GM23338 (cell line): ENCODE measurements around the gene ADGRD2. TPM values are rescaled to one million over a fixed set of nuclear protein-coding genes. Genes with fewer than 3 reads are reported as not detected.

Experiments used
- ATAC-seq: fragments of 200-7000 bp; cut with Tn5 transposase; 3 replicates; pipeline ENCODE4 v1.9.1; 2020
- DNase-seq: peaks from one replicate; pipeline ENCODE4 v3.0.0-alpha.2; 2015; ENCODE audit warnings: low spot score
- H2AFZ ChIP-seq: fragments of 200-600 bp; sonication (generic); 2 replicates; pipeline ENCODE4 v1.8.0; 2016; ENCODE audit warnings: antibody characterized with exemption, mild to moderate bottlenecking, moderate library complexity
- H3F3A ChIP-seq: fragments of 200-600 bp; sonication (generic); replicated peaks from 2 replicates; pipeline ENCODE4 v1.8.0; 2017; ENCODE audit warnings: antibody characterized with exemption, mixed run types, low read depth
- H3K27ac ChIP-seq: fragments of 200-600 bp; sonication (generic); 2 replicates; pipeline ENCODE4 v1.6.1; 2016; ENCODE audit warnings: low read depth
- H3K27me3 ChIP-seq: fragments of 200-600 bp; sonication (generic); 2 replicates; pipeline ENCODE4 v1.8.0; 2016; ENCODE audit warnings: mild to moderate bottlenecking, mixed run types, moderate library complexity; ENCODE audit not compliant: insufficient read depth
- H3K36me3 ChIP-seq: fragments of 200-600 bp; sonication (generic); 2 replicates; pipeline ENCODE4 v1.8.0; 2016; ENCODE audit warnings: mild to moderate bottlenecking; ENCODE audit not compliant: insufficient read depth
- H3K4me1 ChIP-seq: fragments of 200-600 bp; sonication (generic); 2 replicates; pipeline ENCODE4 v1.8.0; 2016; ENCODE audit warnings: mild to moderate bottlenecking, moderate library complexity; ENCODE audit not compliant: insufficient read depth
- H3K4me2 ChIP-seq: fragments of 200-600 bp; sonication (generic); 2 replicates; pipeline ENCODE4 v1.7.1; 2017; ENCODE audit warnings: mixed run types
- H3K4me3 ChIP-seq: fragments of 200-600 bp; sonication (generic); 2 replicates; pipeline ENCODE4 v1.6.1; 2016; ENCODE audit warnings: mixed run types
- H3K79me2 ChIP-seq: fragments of 200-600 bp; sonication (generic); replicated peaks from 2 replicates; pipeline ENCODE4 v1.8.0; 2017; ENCODE audit warnings: mild to moderate bottlenecking; ENCODE audit not compliant: insufficient read depth
- H3K9me2 ChIP-seq: fragments of 200-600 bp; sonication (generic); 2 replicates; pipeline ENCODE4 v1.8.0; 2017; ENCODE audit not compliant: insufficient read depth
- H4K20me1 ChIP-seq: fragments of 200-600 bp; sonication (generic); replicated peaks from 2 replicates; pipeline ENCODE4 v1.8.0; 2017; ENCODE audit warnings: mild to moderate bottlenecking; ENCODE audit not compliant: insufficient read depth
- H3K27ac Mint-ChIP-seq: 2 replicates; pipeline ENCODE4 v1.8.0; 2020; ENCODE audit warnings: inconsistent platforms, mild to moderate bottlenecking, moderate library complexity, mixed read lengths
- H3K27me3 Mint-ChIP-seq: 3 replicates; pipeline ENCODE4 v1.8.0; 2022; ENCODE audit warnings: low read depth, mild to moderate bottlenecking, moderate library complexity, mixed read lengths, inconsistent platforms; ENCODE audit not compliant: insufficient read depth, poor library complexity
- H3K36me3 Mint-ChIP-seq: 3 replicates; pipeline ENCODE4 v1.8.0; 2021; ENCODE audit warnings: low read depth, mild to moderate bottlenecking, inconsistent platforms, moderate library complexity, mixed read lengths
- H3K4me1 Mint-ChIP-seq: 3 replicates; pipeline ENCODE4 v1.8.0; 2020; ENCODE audit warnings: mild to moderate bottlenecking, inconsistent platforms, mixed read lengths
- H3K4me3 Mint-ChIP-seq: 3 replicates; pipeline ENCODE4 v1.8.0; 2021; ENCODE audit warnings: moderate library complexity, mild to moderate bottlenecking, inconsistent platforms, mixed read lengths
- H3K9me3 Mint-ChIP-seq: 3 replicates; pipeline ENCODE4 v1.8.0; 2020; ENCODE audit warnings: moderate library complexity, mild to moderate bottlenecking, inconsistent platforms, mixed read lengths
- CREB1 ChIP-seq: fragments of 250-450 bp; sonication (Bioruptor Pico); IDR thresholded peaks from 2 replicates; pipeline ENCODE4 v1.5.0; 2020; ENCODE audit warnings: low read depth, mild to moderate bottlenecking, moderate library complexity
- EZH2 ChIP-seq: fragments of 200-600 bp; sonication (generic); IDR thresholded peaks from one replicate; pipeline ENCODE4 v1.8.0; 2017; ENCODE audit warnings: antibody characterized with exemption, mild to moderate bottlenecking, low read depth; ENCODE audit not compliant: unreplicated experiment
- EZH2phosphoT487 ChIP-seq: fragments of 200-600 bp; sonication (generic); IDR thresholded peaks from one replicate; pipeline ENCODE4 v1.8.1; 2018; ENCODE audit warnings: antibody characterized with exemption; ENCODE audit not compliant: unreplicated experiment
- JUNB ChIP-seq: IDR thresholded peaks from one replicate; pipeline ENCODE4 v1.6.1; 2016; ENCODE audit warnings: antibody characterized with exemption; ENCODE audit not compliant: unreplicated experiment
- NANOG ChIP-seq: IDR thresholded peaks from 2 replicates; pipeline ENCODE4 v1.6.1; 2016; ENCODE audit warnings: antibody characterized with exemption, borderline replicate concordance
- ZNF114 ChIP-seq: fragments of 250-450 bp; sonication (Bioruptor Pico); IDR thresholded peaks from 2 replicates; pipeline ENCODE4 v1.5.0; 2020; ENCODE audit warnings: mild to moderate bottlenecking, moderate library complexity
- polyA plus RNA-seq: library from polyadenylated mRNA; unstranded; fragments of >200 nt; fragmentation: Nextera tagmentation; extraction: Ambion mirVana; gene quantifications from 2 replicates; pipeline ENCODE4 v1.2.1, GENCODE V29; 2016
- total RNA-seq: library from RNA; depleted of rRNA; stranded (reverse); fragments of >200 nt; shearing (Covaris generic); gene quantifications from 2 replicates; pipeline ENCODE4 v1.2.3, GENCODE V29; 2014
- TF ChIP-seq, protein P1 (sequence below): IDR thresholded peaks from one replicate; pipeline ENCODE4 v1.6.1; 2018; ENCODE audit warnings: antibody characterized with exemption; ENCODE audit not compliant: unreplicated experiment
- TF ChIP-seq, protein P2 (sequence below), 2 experiments: fragments of 200-600 bp in 1 of 2; sonication (generic) in 1 of 2; conservative IDR thresholded peaks; 2 replicates each; pipeline versions ENCODE4 v1.5.1 to v1.6.1; 2016 to 2017; ENCODE audit warnings: antibody characterized with exemption in 2 of 2, low read depth in 2 of 2, mild to moderate bottlenecking in 2 of 2, moderate library complexity in 1 of 2
- TF ChIP-seq, protein P3 (sequence below): IDR thresholded peaks from 2 replicates; pipeline ENCODE4 v1.6.1; 2016; ENCODE audit warnings: antibody characterized with exemption
- TF ChIP-seq, protein P4 (sequence below): fragments of 250-450 bp; sonication (Bioruptor Pico); IDR thresholded peaks from 2 replicates; pipeline ENCODE4 v1.5.0; 2020; ENCODE audit warnings: mild to moderate bottlenecking, moderate library complexity

Gene ADGRD2
- total and polyA plus RNA-seq, 2 experiments from 2014 or later = 0.45 to 0.78 TPM

DNA sequence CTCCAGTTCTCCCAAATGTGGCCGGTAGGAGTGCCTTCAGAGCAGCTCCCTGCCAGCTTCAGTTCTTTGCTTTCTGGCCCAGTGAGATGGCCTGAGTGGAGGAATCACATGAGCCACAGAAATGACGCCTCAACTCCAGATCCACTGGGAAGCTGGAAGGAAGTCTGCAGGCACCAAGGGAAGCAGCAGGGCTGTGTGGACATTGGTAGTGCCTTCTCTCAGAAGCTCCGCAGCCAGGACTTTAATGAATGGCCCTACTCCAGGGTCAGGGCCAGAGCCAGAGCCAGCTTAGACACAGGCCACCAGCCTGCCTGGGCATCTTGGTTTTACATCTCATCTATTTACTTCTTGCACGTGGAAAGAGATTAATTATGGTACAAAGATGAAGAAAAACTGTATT is 23.0 kb upstream of the ADGRD2 start (continued):
- TF ChIP-seq, protein P1, sequence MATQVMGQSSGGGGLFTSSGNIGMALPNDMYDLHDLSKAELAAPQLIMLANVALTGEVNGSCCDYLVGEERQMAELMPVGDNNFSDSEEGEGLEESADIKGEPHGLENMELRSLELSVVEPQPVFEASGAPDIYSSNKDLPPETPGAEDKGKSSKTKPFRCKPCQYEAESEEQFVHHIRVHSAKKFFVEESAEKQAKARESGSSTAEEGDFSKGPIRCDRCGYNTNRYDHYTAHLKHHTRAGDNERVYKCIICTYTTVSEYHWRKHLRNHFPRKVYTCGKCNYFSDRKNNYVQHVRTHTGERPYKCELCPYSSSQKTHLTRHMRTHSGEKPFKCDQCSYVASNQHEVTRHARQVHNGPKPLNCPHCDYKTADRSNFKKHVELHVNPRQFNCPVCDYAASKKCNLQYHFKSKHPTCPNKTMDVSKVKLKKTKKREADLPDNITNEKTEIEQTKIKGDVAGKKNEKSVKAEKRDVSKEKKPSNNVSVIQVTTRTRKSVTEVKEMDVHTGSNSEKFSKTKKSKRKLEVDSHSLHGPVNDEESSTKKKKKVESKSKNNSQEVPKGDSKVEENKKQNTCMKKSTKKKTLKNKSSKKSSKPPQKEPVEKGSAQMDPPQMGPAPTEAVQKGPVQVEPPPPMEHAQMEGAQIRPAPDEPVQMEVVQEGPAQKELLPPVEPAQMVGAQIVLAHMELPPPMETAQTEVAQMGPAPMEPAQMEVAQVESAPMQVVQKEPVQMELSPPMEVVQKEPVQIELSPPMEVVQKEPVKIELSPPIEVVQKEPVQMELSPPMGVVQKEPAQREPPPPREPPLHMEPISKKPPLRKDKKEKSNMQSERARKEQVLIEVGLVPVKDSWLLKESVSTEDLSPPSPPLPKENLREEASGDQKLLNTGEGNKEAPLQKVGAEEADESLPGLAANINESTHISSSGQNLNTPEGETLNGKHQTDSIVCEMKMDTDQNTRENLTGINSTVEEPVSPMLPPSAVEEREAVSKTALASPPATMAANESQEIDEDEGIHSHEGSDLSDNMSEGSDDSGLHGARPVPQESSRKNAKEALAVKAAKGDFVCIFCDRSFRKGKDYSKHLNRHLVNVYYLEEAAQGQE = no peak
- TF ChIP-seq, protein P2, sequence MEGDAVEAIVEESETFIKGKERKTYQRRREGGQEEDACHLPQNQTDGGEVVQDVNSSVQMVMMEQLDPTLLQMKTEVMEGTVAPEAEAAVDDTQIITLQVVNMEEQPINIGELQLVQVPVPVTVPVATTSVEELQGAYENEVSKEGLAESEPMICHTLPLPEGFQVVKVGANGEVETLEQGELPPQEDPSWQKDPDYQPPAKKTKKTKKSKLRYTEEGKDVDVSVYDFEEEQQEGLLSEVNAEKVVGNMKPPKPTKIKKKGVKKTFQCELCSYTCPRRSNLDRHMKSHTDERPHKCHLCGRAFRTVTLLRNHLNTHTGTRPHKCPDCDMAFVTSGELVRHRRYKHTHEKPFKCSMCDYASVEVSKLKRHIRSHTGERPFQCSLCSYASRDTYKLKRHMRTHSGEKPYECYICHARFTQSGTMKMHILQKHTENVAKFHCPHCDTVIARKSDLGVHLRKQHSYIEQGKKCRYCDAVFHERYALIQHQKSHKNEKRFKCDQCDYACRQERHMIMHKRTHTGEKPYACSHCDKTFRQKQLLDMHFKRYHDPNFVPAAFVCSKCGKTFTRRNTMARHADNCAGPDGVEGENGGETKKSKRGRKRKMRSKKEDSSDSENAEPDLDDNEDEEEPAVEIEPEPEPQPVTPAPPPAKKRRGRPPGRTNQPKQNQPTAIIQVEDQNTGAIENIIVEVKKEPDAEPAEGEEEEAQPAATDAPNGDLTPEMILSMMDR (conservative IDR thresholded peaks at IDR 0.05; ENCODE audit: low read depth in 2 of 2) = no peak
- no peak for TF ChIP-seq EZH2phosphoT487

DNA sequence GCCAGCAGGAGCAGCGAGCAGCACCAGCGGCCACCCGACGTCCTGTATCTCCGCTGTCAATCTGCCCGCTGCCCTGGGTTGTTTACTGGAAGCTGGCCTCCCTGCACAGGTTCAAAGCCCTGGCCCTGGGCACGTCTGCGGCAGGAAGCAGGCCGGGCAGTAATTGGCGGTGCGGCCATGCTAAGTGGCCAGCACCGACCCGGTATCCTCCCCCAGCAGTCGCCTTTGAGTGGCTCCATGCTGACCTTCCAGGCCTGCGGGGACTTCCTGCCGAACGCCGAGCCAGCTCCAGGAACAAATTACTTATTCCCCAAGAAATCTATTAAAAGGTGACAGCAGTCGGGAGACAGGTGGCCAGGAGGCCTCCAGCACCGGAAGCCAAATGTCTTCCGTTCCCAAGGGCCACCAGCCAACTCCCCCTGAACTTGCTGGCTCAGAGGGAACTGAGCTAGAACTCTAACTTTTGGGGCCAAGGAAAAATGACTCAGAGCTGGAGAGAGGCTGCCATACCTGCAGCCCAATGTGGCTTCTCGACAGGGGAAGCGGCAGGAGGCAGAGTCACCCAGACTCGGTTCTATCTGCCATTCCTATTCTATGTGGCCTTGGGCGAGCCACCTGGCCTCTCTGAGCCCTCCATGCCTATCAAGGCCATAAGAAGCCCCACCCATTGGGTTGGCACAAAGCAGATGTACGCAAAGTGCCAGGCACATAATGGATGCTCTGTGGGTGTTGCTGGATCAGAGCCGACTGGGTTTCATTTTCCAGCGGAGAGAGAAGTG is 21.3 kb upstream of the ADGRD2 start:
- no peak overlapping the region for H3K27ac Mint-ChIP-seq
- no peaks in the 10 kb centered on the region for H3K36me3 ChIP-seq
- H3K4me1 ChIP-seq = no peaks in the 10 kb centered on the region
- no peaks in the 10 kb centered on the region for H3K79me2 ChIP-seq
- no peak for DNase-seq
- H4K20me1 ChIP-seq = no peaks in the 10 kb centered on the region
- H3K9me2 ChIP-seq = no peaks in the 10 kb centered on the region
- H3K4me2 ChIP-seq = no peak overlapping the region
- no peaks in the 10 kb centered on the region for H3F3A ChIP-seq
- H3K27me3 ChIP-seq = no peaks in the 10 kb centered on the region
- no peaks in the 10 kb centered on the region; the same call in 2 of the 3 replicates for H3K9me3 Mint-ChIP-seq
- peak overlapping the region; percentile 43; the same call in 1 of the 2 replicates for H2AFZ ChIP-seq
- no peaks in the 10 kb centered on the region for H3K4me1 Mint-ChIP-seq
- H3K36me3 Mint-ChIP-seq = no peaks in the 10 kb centered on the region
- no peak overlapping the region for H3K4me3 ChIP-seq
- no peak overlapping the region for H3K27ac ChIP-seq
- ATAC-seq = no peak
- peaks cover 3% of the 10 kb centered on the region for H3K27me3 Mint-ChIP-seq
- no peak overlapping the region for H3K4me3 Mint-ChIP-seq
- TF ChIP-seq, protein P3, sequence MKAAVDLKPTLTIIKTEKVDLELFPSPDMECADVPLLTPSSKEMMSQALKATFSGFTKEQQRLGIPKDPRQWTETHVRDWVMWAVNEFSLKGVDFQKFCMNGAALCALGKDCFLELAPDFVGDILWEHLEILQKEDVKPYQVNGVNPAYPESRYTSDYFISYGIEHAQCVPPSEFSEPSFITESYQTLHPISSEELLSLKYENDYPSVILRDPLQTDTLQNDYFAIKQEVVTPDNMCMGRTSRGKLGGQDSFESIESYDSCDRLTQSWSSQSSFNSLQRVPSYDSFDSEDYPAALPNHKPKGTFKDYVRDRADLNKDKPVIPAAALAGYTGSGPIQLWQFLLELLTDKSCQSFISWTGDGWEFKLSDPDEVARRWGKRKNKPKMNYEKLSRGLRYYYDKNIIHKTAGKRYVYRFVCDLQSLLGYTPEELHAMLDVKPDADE = no peak
- no peak for TF ChIP-seq EZH2
- no peak for TF ChIP-seq CREB1
- TF ChIP-seq ZNF114 = no peak
- no peak for TF ChIP-seq NANOG
- TF ChIP-seq JUNB = no peak
- TF ChIP-seq, protein P4, sequence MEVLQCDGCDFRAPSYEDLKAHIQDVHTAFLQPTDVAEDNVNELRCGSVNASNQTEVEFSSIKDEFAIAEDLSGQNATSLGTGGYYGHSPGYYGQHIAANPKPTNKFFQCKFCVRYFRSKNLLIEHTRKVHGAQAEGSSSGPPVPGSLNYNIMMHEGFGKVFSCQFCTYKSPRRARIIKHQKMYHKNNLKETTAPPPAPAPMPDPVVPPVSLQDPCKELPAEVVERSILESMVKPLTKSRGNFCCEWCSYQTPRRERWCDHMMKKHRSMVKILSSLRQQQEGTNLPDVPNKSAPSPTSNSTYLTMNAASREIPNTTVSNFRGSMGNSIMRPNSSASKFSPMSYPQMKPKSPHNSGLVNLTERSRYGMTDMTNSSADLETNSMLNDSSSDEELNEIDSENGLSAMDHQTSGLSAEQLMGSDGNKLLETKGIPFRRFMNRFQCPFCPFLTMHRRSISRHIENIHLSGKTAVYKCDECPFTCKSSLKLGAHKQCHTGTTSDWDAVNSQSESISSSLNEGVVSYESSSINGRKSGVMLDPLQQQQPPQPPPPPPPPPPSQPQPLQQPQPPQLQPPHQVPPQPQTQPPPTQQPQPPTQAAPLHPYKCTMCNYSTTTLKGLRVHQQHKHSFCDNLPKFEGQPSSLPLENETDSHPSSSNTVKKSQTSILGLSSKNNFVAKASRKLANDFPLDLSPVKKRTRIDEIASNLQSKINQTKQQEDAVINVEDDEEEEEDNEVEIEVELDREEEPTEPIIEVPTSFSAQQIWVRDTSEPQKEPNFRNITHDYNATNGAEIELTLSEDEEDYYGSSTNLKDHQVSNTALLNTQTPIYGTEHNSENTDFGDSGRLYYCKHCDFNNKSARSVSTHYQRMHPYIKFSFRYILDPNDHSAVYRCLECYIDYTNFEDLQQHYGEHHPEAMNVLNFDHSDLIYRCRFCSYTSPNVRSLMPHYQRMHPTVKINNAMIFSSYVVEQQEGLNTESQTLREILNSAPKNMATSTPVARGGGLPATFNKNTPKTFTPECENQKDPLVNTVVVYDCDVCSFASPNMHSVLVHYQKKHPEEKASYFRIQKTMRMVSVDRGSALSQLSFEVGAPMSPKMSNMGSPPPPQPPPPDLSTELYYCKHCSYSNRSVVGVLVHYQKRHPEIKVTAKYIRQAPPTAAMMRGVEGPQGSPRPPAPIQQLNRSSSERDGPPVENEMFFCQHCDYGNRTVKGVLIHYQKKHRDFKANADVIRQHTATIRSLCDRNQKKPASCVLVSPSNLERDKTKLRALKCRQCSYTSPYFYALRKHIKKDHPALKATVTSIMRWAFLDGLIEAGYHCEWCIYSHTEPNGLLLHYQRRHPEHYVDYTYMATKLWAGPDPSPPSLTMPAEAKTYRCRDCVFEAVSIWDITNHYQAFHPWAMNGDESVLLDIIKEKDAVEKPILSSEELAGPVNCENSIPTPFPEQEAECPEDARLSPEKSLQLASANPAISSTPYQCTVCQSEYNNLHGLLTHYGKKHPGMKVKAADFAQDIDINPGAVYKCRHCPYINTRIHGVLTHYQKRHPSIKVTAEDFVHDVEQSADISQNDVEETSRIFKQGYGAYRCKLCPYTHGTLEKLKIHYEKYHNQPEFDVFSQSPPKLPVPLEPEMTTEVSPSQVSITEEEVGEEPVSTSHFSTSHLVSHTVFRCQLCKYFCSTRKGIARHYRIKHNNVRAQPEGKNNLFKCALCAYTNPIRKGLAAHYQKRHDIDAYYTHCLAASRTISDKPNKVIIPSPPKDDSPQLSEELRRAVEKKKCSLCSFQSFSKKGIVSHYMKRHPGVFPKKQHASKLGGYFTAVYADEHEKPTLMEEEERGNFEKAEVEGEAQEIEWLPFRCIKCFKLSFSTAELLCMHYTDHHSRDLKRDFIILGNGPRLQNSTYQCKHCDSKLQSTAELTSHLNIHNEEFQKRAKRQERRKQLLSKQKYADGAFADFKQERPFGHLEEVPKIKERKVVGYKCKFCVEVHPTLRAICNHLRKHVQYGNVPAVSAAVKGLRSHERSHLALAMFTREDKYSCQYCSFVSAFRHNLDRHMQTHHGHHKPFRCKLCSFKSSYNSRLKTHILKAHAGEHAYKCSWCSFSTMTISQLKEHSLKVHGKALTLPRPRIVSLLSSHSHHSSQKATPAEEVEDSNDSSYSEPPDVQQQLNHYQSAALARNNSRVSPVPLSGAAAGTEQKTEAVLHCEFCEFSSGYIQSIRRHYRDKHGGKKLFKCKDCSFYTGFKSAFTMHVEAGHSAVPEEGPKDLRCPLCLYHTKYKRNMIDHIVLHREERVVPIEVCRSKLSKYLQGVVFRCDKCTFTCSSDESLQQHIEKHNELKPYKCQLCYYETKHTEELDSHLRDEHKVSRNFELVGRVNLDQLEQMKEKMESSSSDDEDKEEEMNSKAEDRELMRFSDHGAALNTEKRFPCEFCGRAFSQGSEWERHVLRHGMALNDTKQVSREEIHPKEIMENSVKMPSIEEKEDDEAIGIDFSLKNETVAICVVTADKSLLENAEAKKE (CRISPR knock-in tag) = no peak
